Neural cell (in vitro differentiated cells): ENCODE data around the gene PIK3CG. TPM values are rescaled to one million over a fixed set of nuclear protein-coding genes. Genes with fewer than 3 reads are reported as not detected.
"Not testable (repeated sequence)": the region's sequence is repeated elsewhere in the genome, so short reads cannot be mapped to it uniquely, and the experiment has no call there.

Experiments
- H2AFZ ChIP-seq: fragments of 200-600, 300-800 bp; sonication (generic), shearing (Covaris generic); 2 replicates; pipeline ENCODE4 v1.6.0; 2014; ENCODE audit warnings: low read depth, mild to moderate bottlenecking, antibody characterized with exemption, low read length, moderate library complexity
- H3F3A ChIP-seq: fragments of 200-600 bp; shearing (Covaris generic); 2 replicates; pipeline ENCODE4 v1.6.1; 2016; ENCODE audit warnings: mild to moderate bottlenecking, moderate library complexity, mixed read lengths, antibody characterized with exemption, low read length; ENCODE audit not compliant: insufficient read depth, poor library complexity, severe bottlenecking
- H3K27ac ChIP-seq: fragments of 200-600, 300-800 bp; sonication (generic), shearing (Covaris generic); 2 replicates; pipeline ENCODE4 v1.5.1; 2014; ENCODE audit warnings: mild to moderate bottlenecking, low read length, moderate library complexity
- H3K27me3 ChIP-seq: fragments of 300-800, 200-600 bp; sonication (generic), shearing (Covaris generic); 2 replicates; pipeline ENCODE4 v1.6.0; 2014; ENCODE audit warnings: mild to moderate bottlenecking, low read depth, low read length, moderate library complexity; ENCODE audit not compliant: insufficient read depth
- H3K36me3 ChIP-seq: fragments of 300-800, 200-600 bp; sonication (generic), shearing (Covaris generic); 2 replicates; pipeline ENCODE4 v1.5.1; 2014; ENCODE audit warnings: mild to moderate bottlenecking, antibody characterized with exemption, low read length, moderate library complexity; ENCODE audit not compliant: insufficient read depth
- H3K4me2 ChIP-seq: fragments of 300-800, 200-600 bp; sonication (generic), shearing (Covaris generic); 2 replicates; pipeline ENCODE4 v1.6.0; 2014; ENCODE audit warnings: mild to moderate bottlenecking, low read length
- H3K4me3 ChIP-seq: fragments of 300-800, 200-600 bp; sonication (generic), shearing (Covaris generic); 2 replicates; pipeline ENCODE4 v1.5.1; 2014; ENCODE audit warnings: mild to moderate bottlenecking, low read length, moderate library complexity
- H3K79me2 ChIP-seq: fragments of 200-600 bp; shearing (Covaris generic); replicated peaks from 2 replicates; pipeline ENCODE4 v1.6.0; 2014; ENCODE audit warnings: mild to moderate bottlenecking, low read length, moderate library complexity; ENCODE audit not compliant: insufficient read depth
- H3K9ac ChIP-seq: fragments of 300-800, 200-600 bp; sonication (generic), shearing (Covaris generic); 2 replicates; pipeline ENCODE4 v1.6.1; 2016; ENCODE audit warnings: mild to moderate bottlenecking, low read length, mixed read lengths
- H3K9me2 ChIP-seq: fragments of 200-600 bp; shearing (Covaris generic); 2 replicates; pipeline ENCODE4 v1.6.1; 2016; ENCODE audit warnings: mild to moderate bottlenecking, low read length, mixed read lengths; ENCODE audit not compliant: insufficient read depth
- H3K9me3 ChIP-seq: fragments of 200-600, 300-800 bp; sonication (generic), shearing (Covaris generic); 2 replicates; pipeline ENCODE4 v1.6.1; 2016; ENCODE audit warnings: mild to moderate bottlenecking, mixed run types, low read length, moderate library complexity, mixed read lengths
- H4K20me1 ChIP-seq: fragments of 200-600 bp; shearing (Covaris generic); 2 replicates; pipeline ENCODE4 v1.6.1; 2016; ENCODE audit warnings: mild to moderate bottlenecking, mixed run types; ENCODE audit not compliant: insufficient read depth
- EP300 ChIP-seq: fragments of 450-650 bp; conservative IDR thresholded peaks from 2 replicates; pipeline ENCODE4 v1.6.1; 2014; ENCODE audit warnings: antibody characterized with exemption, mild to moderate bottlenecking, moderate library complexity; ENCODE audit not compliant: poor library complexity, severe bottlenecking
- EZH2 ChIP-seq: fragments of 200-600, 300-800 bp; shearing (Covaris generic), sonication (generic); IDR thresholded peaks from 2 replicates; pipeline ENCODE4 v1.6.1; 2014; ENCODE audit warnings: antibody characterized with exemption, low read length, borderline replicate concordance, mild to moderate bottlenecking; ENCODE audit not compliant: insufficient read depth, poor library complexity, severe bottlenecking
- MXI1 ChIP-seq: fragments of 450-650 bp; conservative IDR thresholded peaks from 2 replicates; pipeline ENCODE4 v1.6.1; 2014; ENCODE audit warnings: antibody characterized with exemption, mild to moderate bottlenecking; ENCODE audit not compliant: poor library complexity, severe bottlenecking
- POLR2AphosphoS5 ChIP-seq: IDR thresholded peaks from 2 replicates; pipeline ENCODE4 v1.6.1; 2012
- RAD21 ChIP-seq: fragments of 450-650 bp; conservative IDR thresholded peaks from 2 replicates; pipeline ENCODE4 v1.6.1; 2014; ENCODE audit warnings: antibody characterized with exemption, mild to moderate bottlenecking, moderate library complexity
- SMC3 ChIP-seq: fragments of 450-650 bp; conservative IDR thresholded peaks from 2 replicates; pipeline ENCODE4 v1.6.1; 2014; ENCODE audit warnings: antibody characterized with exemption, mild to moderate bottlenecking, moderate library complexity; ENCODE audit not compliant: poor library complexity
- TAF1 ChIP-seq: IDR thresholded peaks from 2 replicates; pipeline ENCODE4 v1.6.1; 2012; ENCODE audit warnings: low read depth
- polyA plus RNA-seq: library from polyadenylated mRNA; depleted of rRNA; stranded (reverse); fragments of >200 nt; gene quantifications from 2 replicates; pipeline ENCODE4 v1.2.3, GENCODE V29; 2014
- TF ChIP-seq, protein P1 (sequence below): fragments of 450-650 bp; IDR thresholded peaks from 2 replicates; pipeline ENCODE4 v1.5.1; 2014; ENCODE audit warnings: antibody characterized with exemption, mild to moderate bottlenecking, moderate library complexity; ENCODE audit not compliant: poor library complexity, severe bottlenecking
- TF ChIP-seq, protein P2 (sequence below): IDR thresholded peaks from 2 replicates; pipeline ENCODE4 v1.6.1; 2012; ENCODE audit warnings: borderline replicate concordance

The PIK3CG gene
- polyA plus RNA-seq, 1 donor from 2014 or later = not detected

DNA sequence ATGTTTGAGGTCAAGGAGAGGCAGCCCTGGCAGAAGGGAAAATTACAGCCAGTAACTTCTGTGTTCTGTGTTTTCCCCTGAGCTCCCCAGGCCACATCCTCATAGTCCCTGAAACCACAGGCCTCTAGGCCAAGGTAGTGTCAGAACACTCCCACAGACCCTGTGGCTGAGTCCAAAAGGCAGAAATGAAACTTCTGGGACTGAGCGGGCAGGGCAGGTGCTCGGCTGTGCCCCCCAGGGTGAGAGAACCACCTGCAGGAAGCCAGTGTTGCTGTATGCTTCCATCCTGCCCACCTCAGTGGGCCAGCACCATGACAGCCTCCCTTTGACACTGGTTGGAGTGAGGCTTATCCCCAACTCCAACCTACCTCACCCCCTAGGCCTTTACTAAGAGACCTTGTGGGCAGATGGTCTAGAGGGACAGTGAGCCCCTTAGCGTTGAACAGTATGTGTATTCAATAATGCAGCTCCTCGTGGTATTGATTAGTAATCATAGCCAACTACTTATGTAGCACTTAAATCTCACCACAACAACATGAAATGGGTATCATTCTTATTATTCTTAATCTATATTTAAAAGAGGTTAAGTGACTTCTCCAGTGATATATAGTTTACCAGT is 30.3 kb downstream of the PIK3CG start:
- no peak overlapping the region for H3K9ac ChIP-seq
- H4K20me1 ChIP-seq = no peaks in the 10 kb centered on the region
- H3K27me3 ChIP-seq = no peaks in the 10 kb centered on the region
- TF ChIP-seq EZH2 = no peak
- no peak for TF ChIP-seq POLR2AphosphoS5
- TF ChIP-seq, protein P1, sequence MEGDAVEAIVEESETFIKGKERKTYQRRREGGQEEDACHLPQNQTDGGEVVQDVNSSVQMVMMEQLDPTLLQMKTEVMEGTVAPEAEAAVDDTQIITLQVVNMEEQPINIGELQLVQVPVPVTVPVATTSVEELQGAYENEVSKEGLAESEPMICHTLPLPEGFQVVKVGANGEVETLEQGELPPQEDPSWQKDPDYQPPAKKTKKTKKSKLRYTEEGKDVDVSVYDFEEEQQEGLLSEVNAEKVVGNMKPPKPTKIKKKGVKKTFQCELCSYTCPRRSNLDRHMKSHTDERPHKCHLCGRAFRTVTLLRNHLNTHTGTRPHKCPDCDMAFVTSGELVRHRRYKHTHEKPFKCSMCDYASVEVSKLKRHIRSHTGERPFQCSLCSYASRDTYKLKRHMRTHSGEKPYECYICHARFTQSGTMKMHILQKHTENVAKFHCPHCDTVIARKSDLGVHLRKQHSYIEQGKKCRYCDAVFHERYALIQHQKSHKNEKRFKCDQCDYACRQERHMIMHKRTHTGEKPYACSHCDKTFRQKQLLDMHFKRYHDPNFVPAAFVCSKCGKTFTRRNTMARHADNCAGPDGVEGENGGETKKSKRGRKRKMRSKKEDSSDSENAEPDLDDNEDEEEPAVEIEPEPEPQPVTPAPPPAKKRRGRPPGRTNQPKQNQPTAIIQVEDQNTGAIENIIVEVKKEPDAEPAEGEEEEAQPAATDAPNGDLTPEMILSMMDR = no peak
- TF ChIP-seq RAD21 = no peak
- TF ChIP-seq, protein P2, sequence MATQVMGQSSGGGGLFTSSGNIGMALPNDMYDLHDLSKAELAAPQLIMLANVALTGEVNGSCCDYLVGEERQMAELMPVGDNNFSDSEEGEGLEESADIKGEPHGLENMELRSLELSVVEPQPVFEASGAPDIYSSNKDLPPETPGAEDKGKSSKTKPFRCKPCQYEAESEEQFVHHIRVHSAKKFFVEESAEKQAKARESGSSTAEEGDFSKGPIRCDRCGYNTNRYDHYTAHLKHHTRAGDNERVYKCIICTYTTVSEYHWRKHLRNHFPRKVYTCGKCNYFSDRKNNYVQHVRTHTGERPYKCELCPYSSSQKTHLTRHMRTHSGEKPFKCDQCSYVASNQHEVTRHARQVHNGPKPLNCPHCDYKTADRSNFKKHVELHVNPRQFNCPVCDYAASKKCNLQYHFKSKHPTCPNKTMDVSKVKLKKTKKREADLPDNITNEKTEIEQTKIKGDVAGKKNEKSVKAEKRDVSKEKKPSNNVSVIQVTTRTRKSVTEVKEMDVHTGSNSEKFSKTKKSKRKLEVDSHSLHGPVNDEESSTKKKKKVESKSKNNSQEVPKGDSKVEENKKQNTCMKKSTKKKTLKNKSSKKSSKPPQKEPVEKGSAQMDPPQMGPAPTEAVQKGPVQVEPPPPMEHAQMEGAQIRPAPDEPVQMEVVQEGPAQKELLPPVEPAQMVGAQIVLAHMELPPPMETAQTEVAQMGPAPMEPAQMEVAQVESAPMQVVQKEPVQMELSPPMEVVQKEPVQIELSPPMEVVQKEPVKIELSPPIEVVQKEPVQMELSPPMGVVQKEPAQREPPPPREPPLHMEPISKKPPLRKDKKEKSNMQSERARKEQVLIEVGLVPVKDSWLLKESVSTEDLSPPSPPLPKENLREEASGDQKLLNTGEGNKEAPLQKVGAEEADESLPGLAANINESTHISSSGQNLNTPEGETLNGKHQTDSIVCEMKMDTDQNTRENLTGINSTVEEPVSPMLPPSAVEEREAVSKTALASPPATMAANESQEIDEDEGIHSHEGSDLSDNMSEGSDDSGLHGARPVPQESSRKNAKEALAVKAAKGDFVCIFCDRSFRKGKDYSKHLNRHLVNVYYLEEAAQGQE = no peak
- TF ChIP-seq EP300 = no peak
- no peak for TF ChIP-seq SMC3
- TF ChIP-seq MXI1 = no peak
- TF ChIP-seq TAF1 = no peak
- no peaks in the 10 kb centered on the region for H3K79me2 ChIP-seq
- no peak overlapping the region for H3K4me3 ChIP-seq
- no peak overlapping the region for H3K27ac ChIP-seq
- no peak overlapping the region for H2AFZ ChIP-seq
- no peaks in the 10 kb centered on the region for H3K9me3 ChIP-seq
- no peaks in the 10 kb centered on the region for H3K9me2 ChIP-seq
- H3K4me2 ChIP-seq = peak overlapping the region; percentile 9
- H3F3A ChIP-seq = no peaks in the 10 kb centered on the region
- no peaks in the 10 kb centered on the region for H3K36me3 ChIP-seq

DNA sequence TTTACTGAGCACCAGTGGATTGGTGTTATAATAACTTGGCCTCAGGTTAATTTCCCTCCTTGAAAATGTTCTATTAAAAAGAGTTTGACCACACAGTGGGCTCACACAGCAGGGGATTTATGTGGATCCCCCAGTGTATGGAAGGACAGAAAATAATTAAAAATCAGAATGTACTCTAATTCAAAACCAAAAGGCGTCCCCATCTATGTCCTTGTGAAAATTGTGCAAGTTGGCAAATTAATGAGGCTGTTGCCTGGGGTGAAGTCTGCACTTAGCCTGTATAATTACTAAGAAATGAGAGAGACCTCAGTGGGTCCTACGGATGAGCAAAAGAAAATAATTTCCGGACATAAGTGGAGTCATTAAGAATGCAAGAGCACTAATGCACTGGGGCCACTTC is 31.1 kb downstream of the PIK3CG start:
- Histone ChIP-seq H2AFZ (no peak overlapping the region), H3K79me2 (no peaks in the 10 kb centered on the region), H3K9me3 (no peaks in the 10 kb centered on the region), H3K4me2 (peak overlapping the region; percentile 9), H3K9ac (no peak overlapping the region), H4K20me1 (no peaks in the 10 kb centered on the region), H3K27me3 (no peaks in the 10 kb centered on the region), H3K36me3 (no peaks in the 10 kb centered on the region), H3K27ac (no peak overlapping the region), H3F3A (no peaks in the 10 kb centered on the region), H3K9me2 (no peaks in the 10 kb centered on the region), H3K4me3 (no peak overlapping the region)
- TF ChIP-seq, protein P1 = no peak
- TF ChIP-seq RAD21 (no peak), EP300 (no peak)

DNA sequence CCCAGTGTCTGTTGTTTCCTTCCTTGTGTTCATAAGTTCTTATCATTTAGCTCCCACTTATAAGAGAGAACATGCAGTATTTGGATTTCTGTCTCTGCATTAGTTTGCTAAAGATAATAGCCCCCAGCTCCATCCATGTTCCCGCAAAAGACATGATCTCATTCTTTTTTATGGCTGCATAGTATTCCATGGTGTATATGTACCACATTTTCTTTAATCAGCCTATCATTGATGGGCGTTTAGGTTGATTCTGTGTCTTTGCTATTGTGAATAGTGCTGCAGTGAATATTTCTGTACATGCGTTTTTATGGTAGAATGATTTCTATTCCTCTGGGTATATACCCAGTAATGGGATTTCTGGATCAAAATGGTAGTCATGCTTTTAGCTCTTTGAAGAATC is 32.5 kb downstream of the PIK3CG start:
- not testable (repeated sequence) for H3F3A ChIP-seq, H2AFZ ChIP-seq, H3K27ac ChIP-seq, H3K79me2 ChIP-seq, H3K4me2 ChIP-seq, H3K9me2 ChIP-seq, H3K27me3 ChIP-seq, H3K4me3 ChIP-seq, H3K9me3 ChIP-seq, H3K9ac ChIP-seq, H4K20me1 ChIP-seq, H3K36me3 ChIP-seq

DNA sequence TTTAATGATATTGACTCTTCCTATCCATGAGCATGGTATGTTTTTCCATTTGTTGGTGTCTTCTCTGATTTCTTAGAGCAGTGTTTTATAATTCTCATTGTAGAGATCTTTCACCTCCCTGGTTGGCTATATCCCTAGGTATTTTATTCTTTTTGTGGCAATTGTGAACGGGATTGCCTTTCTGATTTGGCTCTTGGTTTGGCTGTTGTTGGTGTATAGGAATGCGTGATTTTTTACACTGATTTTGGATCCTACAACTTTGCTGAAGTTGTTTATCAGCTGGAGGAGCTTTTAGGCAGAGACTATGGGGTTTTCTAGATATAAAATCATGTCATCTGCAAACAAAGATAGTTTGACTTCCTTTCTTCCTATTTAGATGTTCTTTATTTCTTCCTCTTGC is 33.9 kb downstream of the PIK3CG start:
- H2AFZ ChIP-seq, H3K4me3 ChIP-seq, H3K27me3 ChIP-seq, H4K20me1 ChIP-seq, H3F3A ChIP-seq, H3K4me2 ChIP-seq, H3K9me3 ChIP-seq, H3K27ac ChIP-seq, H3K9me2 ChIP-seq, H3K9ac ChIP-seq, H3K79me2 ChIP-seq, H3K36me3 ChIP-seq: not testable (repeated sequence)
